Activated T-cell treated with anti-CD3 and anti-CD28 coated beads for 4 hours (primary cell): ENCODE results near the gene KRTAP5-9.
"Not testable (repeated sequence)": the region's sequence is repeated elsewhere in the genome, so short reads cannot be mapped to it uniquely, and the experiment has no call there.

Source experiments
- DNase-seq: peaks from one replicate; pipeline ENCODE4 v3.0.0-alpha.2; 2020

KRTAP5-9 gene

DNA sequence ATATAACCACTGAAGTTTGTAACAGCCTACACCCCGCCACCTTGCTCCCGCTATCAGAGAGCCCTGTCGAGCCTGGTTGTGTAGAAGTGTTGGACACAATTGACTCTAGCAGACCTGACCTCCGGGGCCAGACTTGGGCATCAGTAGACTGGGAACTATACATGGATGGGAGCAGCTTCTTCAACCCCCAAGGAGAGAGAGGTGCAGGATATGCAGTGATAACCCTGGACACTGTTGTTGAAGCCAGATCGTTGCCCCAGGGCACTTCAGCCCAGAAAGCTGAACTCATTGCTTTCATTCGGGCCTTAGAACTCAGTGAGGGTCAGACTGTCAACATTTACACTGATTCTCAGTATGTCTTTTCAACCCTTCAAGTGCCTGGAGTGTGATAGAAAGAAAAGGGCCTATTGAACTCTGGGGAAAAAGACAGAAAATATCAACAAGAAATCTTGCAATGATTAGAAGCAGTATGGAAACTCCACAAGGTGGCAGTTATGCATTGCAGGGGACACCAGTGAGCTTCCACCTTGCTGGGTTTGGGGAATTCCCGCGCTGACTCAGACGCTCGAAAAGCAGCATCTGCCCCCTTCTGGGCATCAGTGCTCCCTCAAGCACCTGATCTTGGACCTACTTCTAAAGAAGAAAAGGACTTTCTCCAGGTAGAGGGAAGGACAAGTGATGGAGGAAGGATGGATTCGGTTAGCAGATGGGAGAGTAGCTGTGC is 40.8 kb downstream of the KRTAP5-9 start:
- peak; percentile 39 for DNase-seq

DNA sequence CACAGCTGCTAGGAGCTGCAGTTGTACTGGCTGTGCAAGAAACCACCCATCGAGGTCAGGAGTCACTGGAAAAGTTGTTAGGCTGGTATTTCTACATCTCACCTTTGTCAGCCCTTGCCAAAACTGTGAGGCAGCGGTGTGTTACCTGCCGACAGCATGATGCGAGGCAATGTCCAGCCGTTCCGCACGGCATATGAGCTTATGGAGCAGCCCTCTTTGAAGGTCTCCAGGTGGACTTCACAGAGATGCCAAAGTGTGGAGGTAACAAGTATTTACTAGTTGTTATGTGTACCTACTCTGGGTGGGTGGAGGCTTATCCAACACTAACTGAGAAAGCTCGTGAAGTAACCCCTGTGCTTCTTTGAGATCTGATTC is 41.3 kb downstream of the KRTAP5-9 start:
- DNase-seq: not testable (repeated sequence)
